ENCODE results near the gene CDK14. TPM values are rescaled to one million over a fixed set of nuclear protein-coding genes. Genes with fewer than 3 reads are reported as not detected.

CDK14 gene
- total and polyA plus RNA-seq, 11 donors, result 2.9 to 37.7 (median 21.3) TPM

GRCh38 chr7:91206361-91206960 is 610.3 kb downstream of the CDK14 start:
- 63 to 74% (median 67%) methylated on average over 6 of the region's 6 CpGs for WGBS, 4 donors
- TF ChIP-seq POLR2A (IDR thresholded peaks at IDR 0.05) (no peak), CTCF (IDR thresholded peaks at IDR 0.05) (no peak)
- Histone ChIP-seq H3K4me1 (no peaks in the 10 kb centered on the region), H3K27me3 (no peaks in the 10 kb centered on the region), H3K27ac (no peak overlapping the region), H3K4me3 (no peak overlapping the region), H3K36me3 (peaks cover 0 to 10% (median 0%) of the 10 kb centered on the region in 9 donors), H3K9me3 (peaks cover 0 to 3% (median 0%) of the 10 kb centered on the region in 12 donors)
- intact Hi-C loops (cut with DNase I), result no loop called here
- DNase-seq (no peak), ATAC-seq (peak in 1 of 4 donors; percentile 20)

- H3K9me3 ChIP-seq, result peaks cover 0 to 5% (median 0%) of the 10 kb centered on the region in 12 donors
- H3K4me1 ChIP-seq, result no peaks in the 10 kb centered on the region
- intact Hi-C loops (cut with DNase I), result no loop called here
- ATAC-seq (peak; percentile 67 to 96 (median 92)), DNase-seq (peak in 2 of 5 donors; percentile 17 to 26)
- H3K4me3 ChIP-seq, result no peak overlapping the region
- H3K27me3 ChIP-seq, result no peaks in the 10 kb centered on the region
- peaks cover 0 to 6% (median 0%) of the 10 kb centered on the region in 9 donors for H3K36me3 ChIP-seq
- 67 to 83% (median 73%) methylated on average over 7 of the region's 7 CpGs for WGBS, 4 donors
- no peak for TF ChIP-seq POLR2A (IDR thresholded peaks at IDR 0.05)
- no peak for TF ChIP-seq CTCF (IDR thresholded peaks at IDR 0.05)
- no peak overlapping the region for H3K27ac ChIP-seq
These were observed 616.5 kb downstream of the CDK14 start for GRCh38 chr7:91212582-91212981.

- no peaks in the 10 kb centered on the region for H3K36me3 ChIP-seq
- no peak for DNase-seq
- 72 to 83% (median 80%) methylated on average over 2 of the region's 2 CpGs for WGBS, 4 donors
- ATAC-seq, result no peak
- H3K27me3 ChIP-seq, result no peaks in the 10 kb centered on the region
- TF ChIP-seq CTCF (IDR thresholded peaks at IDR 0.05), result no peak
- TF ChIP-seq POLR2A (IDR thresholded peaks at IDR 0.05), result no peak
- peaks cover 0 to 8% (median 0%) of the 10 kb centered on the region in 12 donors for H3K9me3 ChIP-seq
- no peak overlapping the region for H3K27ac ChIP-seq
- no peaks in the 10 kb centered on the region for H3K4me1 ChIP-seq
- intact Hi-C loops (cut with DNase I), result no loop called here
- no peak overlapping the region for H3K4me3 ChIP-seq
These were observed 630.3 kb downstream of the CDK14 start for GRCh38 chr7:91226411-91226810.

- intact Hi-C loops (cut with DNase I), result no loop called here
- no peaks in the 10 kb centered on the region for H3K36me3 ChIP-seq
- no peaks in the 10 kb centered on the region for H3K4me1 ChIP-seq
- TF ChIP-seq CTCF (IDR thresholded peaks at IDR 0.05) (no peak), POLR2A (IDR thresholded peaks at IDR 0.05) (no peak)
- H3K27ac ChIP-seq, result no peak overlapping the region
- peaks cover 0 to 8% (median 0%) of the 10 kb centered on the region in 12 donors for H3K9me3 ChIP-seq
- WGBS, 4 donors, result 81 to 92% (median 86%) methylated on average over 2 of the region's 2 CpGs
- H3K27me3 ChIP-seq, result no peaks in the 10 kb centered on the region
- ATAC-seq (no peak), DNase-seq (no peak)
- no peak overlapping the region for H3K4me3 ChIP-seq
These were observed 632.2 kb downstream of the CDK14 start for GRCh38 chr7:91228327-91228726.

Data from heart left ventricle (tissue), 16 donors.